GM21717 (cell line): ENCODE results near the gene WDR19.

Experiments
- ATAC-seq: cut with Tn5 transposase; IDR thresholded peaks from one replicate; pipeline ENCODE4 v1.9.1; 2021; ENCODE audit warnings: mild to moderate bottlenecking, moderate library complexity; ENCODE audit not compliant: unreplicated experiment

Gene WDR19

DNA sequence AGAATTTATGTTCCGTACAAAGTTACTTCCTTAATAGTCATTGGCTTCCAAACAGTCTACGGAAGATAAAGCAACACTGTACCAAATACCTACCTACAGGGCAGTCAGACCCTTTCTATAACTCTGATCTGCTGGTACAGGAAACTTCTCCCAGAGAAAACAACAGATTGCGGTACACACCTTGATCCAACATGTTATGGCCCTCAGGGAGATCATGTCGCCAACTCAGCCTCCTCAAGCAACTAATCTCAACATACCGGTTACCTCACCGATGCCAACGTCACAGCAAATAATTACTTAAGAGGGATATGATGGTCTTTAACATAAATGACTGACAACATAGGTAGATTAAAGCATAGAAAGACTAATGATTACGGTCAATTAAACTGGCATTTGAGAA, 113.5 kb downstream of the WDR19 start:
- no peak for ATAC-seq

DNA sequence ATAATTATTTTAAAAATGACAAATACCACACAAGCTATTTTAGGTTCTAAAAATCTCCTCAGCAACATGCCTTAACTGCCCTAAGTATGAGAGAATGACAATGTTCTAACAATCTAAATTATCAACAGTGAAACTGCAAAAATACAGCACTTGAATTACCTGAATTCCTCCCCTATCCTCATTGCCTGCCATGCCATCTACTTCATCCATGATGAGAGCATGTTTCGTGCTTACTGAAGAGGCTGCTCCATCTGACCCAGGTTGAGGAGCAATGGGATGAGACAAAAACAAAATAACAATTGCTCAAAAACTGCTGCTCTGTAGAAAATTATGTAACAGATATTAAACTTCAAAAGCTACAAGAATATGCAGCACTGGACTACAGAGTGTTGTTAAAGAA, 120.6 kb downstream of the WDR19 start:
- ATAC-seq, result no peak

DNA sequence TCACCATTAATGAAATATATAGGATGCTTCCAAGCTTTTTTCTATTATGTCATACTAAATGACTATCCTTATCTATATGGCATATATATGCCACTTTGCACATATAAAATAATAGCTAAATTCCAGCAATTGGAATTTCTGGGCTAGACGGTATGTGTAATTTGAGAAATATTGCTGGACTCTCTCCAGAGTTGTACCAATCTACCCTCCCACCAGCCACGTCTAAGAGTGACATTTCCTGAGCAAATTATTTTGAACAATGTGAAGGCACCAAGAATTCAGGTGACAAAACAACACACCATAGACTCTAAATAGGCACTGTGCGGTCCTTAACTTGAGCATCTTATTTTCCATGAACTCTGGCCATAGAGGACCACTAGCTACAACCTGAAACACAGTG, 121.5 kb downstream of the WDR19 start:
- no peak for ATAC-seq

DNA sequence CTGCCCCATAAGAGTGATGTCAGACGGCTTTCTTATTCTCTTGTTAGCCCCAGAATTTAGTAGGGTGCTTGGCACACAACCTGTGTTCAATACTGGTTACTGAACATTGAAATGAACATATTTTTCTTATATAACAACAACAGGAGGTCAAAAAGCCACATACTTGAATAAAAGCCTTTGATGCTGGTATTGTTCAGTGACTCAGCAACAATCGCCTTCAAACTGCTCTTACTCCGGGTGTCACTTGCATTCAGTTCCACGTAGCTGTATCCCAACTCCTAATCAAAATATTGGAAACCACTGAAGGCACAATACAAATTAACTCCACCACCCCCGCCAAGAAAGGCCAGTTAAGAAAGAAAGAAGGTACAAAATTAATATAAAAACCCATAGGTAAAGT, 122.3 kb downstream of the WDR19 start:
- no peak for ATAC-seq

DNA sequence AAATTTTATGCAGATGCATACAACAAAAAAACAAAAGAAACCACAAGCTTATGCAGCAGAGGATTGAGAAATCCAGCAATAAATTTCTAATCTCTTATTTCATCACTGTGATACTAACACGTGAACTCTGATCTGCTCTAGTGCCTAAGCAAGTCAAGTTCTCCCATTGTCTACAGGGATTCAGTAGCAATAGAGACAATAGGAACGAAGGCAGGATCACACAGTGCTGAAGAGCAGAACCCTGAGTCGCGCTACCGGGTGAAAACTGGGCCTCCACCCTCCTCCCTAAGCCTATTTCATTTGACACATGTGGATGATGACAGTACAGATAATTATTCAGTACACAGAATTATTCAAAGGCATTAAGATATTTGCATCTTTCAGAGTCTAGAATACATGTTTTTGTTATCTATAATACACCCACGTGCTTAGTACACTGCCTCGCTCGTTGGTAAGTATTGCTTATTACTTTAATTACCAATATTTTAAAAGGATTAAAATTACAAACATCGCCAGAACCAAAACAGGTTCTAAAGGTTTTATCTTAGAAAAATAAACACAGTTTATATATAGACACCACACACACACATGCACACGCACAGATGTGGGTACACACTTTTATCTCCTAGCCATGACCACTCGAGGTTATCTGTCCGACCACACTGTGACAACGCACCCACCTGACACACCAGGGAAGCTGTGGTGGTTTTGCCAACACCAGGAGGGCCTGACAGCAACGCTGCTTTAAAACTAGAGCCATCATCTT, 123.8 kb downstream of the WDR19 start:
- ATAC-seq, result no peak

DNA sequence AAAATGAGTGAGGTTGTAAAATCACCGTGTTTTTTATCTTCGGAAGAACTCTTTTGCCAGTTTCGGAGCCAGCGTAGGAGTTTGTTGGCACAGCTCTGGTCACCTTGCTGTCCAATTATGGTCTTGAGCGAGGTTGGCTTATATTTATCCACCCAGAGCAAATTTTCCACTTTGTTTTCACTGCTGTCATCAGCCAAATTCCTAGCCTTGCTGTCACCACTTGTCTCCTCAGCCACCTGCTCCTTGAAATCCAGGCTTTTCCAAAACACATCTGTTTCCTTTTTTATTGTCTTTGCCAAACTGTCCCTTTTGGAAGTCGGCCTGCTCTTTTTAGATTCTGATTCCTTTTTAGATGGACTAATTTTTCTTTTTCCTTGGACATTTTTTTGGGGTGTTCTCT, 126.3 kb downstream of the WDR19 start:
- no peak for ATAC-seq

DNA sequence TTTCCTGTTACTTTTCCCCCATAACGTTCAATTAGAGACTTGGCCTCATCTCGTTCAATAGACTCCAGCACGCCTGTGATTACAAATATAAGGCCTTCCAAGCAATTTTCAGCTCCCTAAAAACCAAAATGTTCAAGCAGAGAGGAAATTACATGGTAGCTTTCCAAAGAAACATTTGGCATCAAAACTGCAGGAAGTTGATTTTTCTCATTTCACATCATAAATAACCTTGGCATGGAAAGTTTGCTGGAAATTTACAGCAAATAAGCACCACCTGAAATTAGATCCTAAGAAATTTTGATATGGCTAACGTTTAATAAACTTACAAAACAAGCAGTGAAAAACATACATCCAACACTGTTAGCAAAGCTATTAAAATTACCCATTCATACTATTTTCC, 130.5 kb downstream of the WDR19 start:
- ATAC-seq, result no peak

DNA sequence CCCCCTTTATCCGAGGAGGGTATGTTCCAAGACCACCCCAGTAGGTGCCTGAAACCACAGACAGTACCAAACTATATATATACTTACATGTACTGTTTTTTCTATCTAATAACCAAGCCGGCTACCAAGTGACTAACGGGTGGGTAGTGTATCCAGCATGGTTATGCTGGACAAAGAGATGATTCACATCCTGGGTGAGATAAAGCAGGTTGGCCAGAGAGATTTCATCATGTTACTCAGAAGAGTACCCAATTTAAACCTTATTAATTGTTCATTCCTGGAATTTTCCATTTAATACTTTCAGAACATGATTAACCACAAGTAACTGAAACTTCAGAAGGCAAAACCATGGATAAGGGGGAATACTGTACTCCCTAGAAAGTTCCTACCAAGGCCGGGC, 137.3 kb downstream of the WDR19 start:
- ATAC-seq, result no peak

DNA sequence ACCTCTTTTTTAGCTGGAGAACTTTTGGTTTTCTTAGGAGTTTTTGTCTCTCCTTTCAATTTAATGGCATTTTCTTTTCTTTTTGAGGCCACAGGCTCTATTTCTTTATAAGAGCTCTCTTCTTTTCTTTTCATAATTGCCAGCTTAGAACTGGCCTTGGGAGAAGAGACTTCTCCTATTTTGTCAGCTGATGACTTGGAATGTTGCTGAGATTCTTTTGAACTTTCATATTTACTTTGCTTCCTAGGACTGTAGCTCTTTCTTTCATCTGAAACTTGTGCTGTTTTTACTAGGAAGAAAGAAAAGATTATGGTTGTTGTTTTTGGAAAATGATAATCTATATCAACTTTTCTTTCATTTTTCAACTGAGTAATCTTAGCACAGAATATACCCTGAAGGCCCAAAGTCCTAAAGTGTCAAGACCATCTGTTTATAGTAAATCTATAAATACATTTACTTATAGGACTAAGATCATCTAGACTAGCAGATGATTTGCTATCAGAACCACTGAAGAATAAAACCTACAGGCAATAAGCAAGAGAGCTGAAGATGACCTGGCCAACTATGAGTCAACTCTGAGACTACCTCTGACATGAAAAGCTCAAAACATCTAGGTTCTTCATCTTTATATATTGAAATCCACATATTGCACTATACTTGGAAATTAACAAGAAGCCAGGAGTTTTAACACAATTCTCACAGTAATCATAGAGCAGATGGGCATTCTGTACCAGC, 138.2 kb downstream of the WDR19 start:
- ATAC-seq, result no peak

DNA sequence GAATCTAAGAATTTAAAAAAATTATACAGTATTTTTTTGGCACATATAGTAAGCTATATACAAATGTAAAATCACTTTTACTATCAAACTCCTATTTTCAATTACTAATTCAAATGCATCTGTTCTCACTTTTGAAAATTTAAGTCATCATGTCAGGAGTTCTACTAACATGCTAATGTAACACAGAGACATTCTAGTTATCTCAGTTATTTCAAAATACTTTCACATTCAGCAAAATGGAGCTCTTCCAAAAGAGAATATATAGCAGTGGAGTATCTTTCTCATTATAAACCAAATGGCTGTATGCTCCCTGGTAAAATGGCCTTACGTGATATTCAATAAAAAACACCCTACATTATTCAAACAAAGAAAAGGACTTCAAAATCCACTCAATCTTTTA, 141.5 kb downstream of the WDR19 start:
- ATAC-seq, result no peak

DNA sequence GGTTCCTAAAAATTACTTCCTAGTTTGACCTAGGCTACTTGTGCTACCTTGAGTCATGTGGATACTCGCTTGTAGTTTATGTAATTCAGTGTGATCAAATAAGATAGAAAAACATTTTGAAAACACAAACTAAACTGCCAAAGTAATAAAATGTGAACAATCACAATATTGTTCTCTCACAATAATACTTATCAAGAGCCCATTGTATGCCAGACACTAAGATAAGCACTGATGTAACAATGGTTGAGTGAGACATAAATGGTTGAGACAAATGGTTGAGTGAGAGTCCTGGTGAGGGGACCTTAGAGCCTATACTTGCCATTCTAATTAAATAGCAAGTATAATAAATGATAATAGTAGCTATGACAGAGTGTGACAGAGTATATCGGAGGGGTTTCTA, 142.1 kb downstream of the WDR19 start:
- ATAC-seq, result no peak

DNA sequence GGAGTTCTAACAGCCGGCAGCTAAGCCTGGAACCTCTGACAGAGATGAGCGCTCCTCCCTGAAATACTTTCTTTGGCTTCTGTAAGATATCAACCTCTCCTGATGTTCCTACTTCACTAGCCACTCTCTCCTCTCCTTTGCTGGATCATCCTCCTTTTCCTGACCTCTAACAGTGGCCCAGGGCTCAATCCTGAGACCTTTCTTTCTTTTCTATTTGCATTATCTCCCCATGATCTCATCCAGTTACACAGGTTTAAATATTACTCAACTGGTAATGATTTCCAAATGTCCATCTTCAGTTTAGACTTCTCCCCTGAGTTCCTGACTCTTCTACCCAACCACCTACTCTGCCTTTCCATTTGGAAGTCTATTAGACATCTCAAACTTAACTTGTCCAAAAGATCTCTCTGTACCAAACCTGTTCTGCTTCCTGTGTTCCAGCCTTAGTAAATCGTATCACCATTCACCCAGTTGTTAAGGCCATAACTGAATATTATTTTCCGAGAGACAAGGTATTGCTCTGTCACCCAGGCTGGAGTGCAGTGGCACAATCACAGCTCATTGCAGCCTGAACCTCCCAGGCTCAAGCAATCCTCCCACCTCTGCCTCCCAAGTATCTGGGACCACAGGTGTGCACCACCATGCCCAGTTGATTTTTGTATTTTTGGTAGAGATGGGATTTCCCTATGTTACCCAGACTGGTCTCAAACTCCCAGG, 142.7 kb downstream of the WDR19 start:
- ATAC-seq, result no peak

DNA sequence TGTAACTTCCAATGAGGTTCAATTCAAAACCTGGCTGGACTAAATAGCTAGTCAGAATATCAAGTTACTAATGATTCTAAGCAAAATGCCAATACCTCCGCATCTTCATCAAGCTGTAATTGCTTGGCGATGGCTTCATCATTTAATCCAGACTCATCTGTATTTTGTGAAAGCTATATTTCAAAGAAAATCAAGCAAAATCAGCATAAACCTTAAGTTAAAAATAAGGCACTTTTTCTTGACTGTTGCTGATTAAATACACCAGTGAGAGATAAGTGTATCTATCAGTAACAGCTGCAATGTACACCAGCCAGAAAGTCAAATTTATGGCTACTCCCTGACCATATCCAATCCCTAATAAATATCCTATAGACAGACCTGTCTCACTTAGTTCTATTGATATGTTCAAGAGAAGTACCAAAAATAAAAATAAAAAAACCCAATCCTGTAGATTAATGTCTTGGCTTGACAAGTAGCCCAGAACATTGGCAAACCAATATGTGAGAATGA, 144.2 kb downstream of the WDR19 start:
- no peak for ATAC-seq

DNA sequence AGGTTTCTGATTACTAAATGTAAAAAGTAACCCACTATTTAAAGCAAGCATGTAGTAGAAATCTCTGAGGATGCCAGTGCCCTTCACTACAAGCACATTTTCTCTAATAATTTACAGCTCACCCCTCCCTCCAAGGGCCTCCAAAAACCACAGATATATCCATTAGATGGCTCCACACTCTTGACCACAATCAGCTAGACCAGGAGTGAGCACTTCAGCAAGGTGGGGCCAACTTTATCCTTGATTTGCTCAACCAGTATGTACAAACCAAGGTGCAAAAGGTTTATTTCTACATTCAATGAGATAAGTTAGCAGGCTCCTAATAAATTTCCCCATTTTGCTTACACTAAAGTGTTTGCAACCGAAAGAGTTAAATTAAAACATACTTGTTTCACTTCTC, 148.0 kb downstream of the WDR19 start:
- ATAC-seq, result no peak

DNA sequence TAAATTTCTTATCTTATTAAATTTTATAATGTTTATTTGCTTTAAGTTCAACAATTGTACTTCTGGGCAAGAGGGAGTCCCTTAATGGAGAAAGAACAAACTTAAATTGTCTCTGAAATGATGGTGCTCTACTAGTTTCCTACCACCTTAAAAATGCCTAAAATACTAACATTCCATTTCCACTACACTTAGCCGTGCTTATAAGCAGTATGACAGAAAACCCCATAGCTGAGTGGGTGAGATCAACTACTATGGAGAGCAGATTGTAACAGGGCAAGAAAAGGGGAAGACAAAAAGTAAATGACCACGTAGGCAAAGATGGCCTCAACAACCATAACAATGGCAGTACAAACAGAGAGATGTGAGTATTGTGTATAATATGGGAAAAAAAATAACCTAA, 148.9 kb downstream of the WDR19 start:
- no peak for ATAC-seq
